Activated CD8-positive, alpha-beta T cell treated with anti-CD3 and anti-CD28 coated beads for 36 hours (primary cell): ENCODE results near the gene GPR152. TPM values are rescaled to one million over a fixed set of nuclear protein-coding genes. Genes with fewer than 3 reads are reported as not detected.
"Not testable (repeated sequence)": the region's sequence is repeated elsewhere in the genome, so short reads cannot be mapped to it uniquely, and the experiment has no call there.

Experiments used
- ATAC-seq: fragments of 200-7000 bp; cut with Tn5 transposase; one replicate; pipeline ENCODE4 v1.10.0; 2021; ENCODE audit warnings: mild to moderate bottlenecking, moderate library complexity
- CTCF ChIA-PET: fragments of 350-600 bp; sonication (Branson Sonifier 250); formaldehyde crosslinking; loops from one replicate; lab custom pipeline; 2021; ENCODE audit warnings: antibody characterized with exemption; lab: Charles Lee
- POLR2A ChIA-PET: fragments of 350-600 bp; sonication (Branson Sonifier 250); formaldehyde crosslinking; loops from one replicate; lab custom pipeline; 2021; ENCODE audit warnings: antibody characterized with exemption; lab: Charles Lee
- DNase-seq: peaks from one replicate; pipeline ENCODE4 v3.0.0-alpha.2; 2020
- H3K27ac Mint-ChIP-seq: one replicate; pipeline ENCODE4 v1.8.0; 2021; ENCODE audit warnings: mild to moderate bottlenecking, mixed read lengths
- H3K27me3 Mint-ChIP-seq: one replicate; pipeline ENCODE4 v1.8.0; 2021; ENCODE audit warnings: mixed read lengths
- H3K36me3 Mint-ChIP-seq: one replicate; pipeline ENCODE4 v1.8.0; 2021; ENCODE audit warnings: low read depth, mixed read lengths
- H3K4me1 Mint-ChIP-seq: one replicate; pipeline ENCODE4 v1.8.0; 2021; ENCODE audit warnings: low read depth, mixed read lengths
- H3K4me3 Mint-ChIP-seq: one replicate; pipeline ENCODE4 v1.8.0; 2021; ENCODE audit warnings: mild to moderate bottlenecking, moderate library complexity, mixed read lengths
- H3K9me3 Mint-ChIP-seq: one replicate; pipeline ENCODE4 v1.8.0; 2021; ENCODE audit warnings: mixed read lengths
- intact Hi-C: fragments of 100-400 bp; cut with micrococcal nuclease; formaldehyde crosslinking; loops from one replicate; pipeline ENCODE4 v1.10.0; 2022
- microRNA-seq: library from miRNA; unstranded; fragments of <30 nt; microRNA quantifications from one replicate; pipeline ENCODE4 v1.2.0, GENCODE V29; 2022; ENCODE audit warnings: borderline microRNAs expressed, borderline replicate concordance
- total RNA-seq, 2 experiments: library from RNA; stranded (reverse); gene quantifications; one replicate each; pipeline ENCODE4 v1.2.3, GENCODE V29; 2021
- TF ChIP-seq, protein P1 (sequence below): fragments of 200-600 bp; IDR thresholded peaks from one replicate; pipeline ENCODE4 v1.8.0; 2022; ENCODE audit warnings: antibody characterized with exemption, mild to moderate bottlenecking

Gene GPR152
- total RNA-seq, 2 experiments from 2014 or later, result not detected

DNA sequence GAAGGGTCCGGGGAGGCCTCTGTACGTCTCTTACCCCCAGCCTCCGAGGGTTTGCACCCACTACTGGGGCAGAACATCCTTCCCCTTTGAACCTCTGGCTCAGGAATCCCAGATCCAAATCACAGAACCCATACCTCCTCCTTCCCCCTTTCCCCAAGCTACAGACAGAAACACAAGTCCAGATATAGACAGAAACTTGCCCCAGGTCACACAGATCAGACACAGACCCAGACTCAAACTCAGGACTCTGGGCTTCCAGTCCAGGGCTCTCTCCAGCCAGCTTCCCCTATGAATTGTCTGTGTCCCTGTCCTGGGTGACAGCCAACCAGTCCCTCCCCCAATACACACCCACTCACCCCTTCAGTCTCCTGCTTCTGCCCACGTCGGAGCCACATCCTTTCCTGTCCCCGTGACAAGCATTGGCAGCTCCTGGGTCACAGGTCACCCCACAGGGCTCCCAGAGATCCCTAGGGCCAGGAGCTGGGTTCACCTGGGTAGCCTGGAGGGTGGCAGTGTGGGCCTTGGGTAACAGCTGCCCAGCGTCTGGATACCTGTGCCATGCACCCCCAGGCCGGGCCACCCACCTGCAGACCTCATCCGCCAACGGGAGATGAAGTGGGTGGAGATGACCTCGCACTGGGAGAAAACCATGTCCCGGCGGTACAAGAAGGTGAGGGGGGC is 47.9 kb downstream of the GPR152 start:
- intact Hi-C loops, result loop anchor here (10.0 kb wide), 1 partner anchor 80 kb away; the partner anchor contains the start of gene AIP
- peak overlapping the region; percentile 86 for H3K27ac Mint-ChIP-seq
- H3K27me3 Mint-ChIP-seq, result no peaks in the 10 kb centered on the region
- H3K4me3 Mint-ChIP-seq, result peak overlapping the region; percentile 87
- H3K9me3 Mint-ChIP-seq, result no peaks in the 10 kb centered on the region
- peaks cover 41% of the 10 kb centered on the region for H3K4me1 Mint-ChIP-seq
- ATAC-seq, result no peak
- CTCF ChIA-PET, result interaction anchor here (0.8 to 3.5 kb wide), 11 partner anchors 8 to 117 kb away, joined by 3 to 18 read pairs (median 5); partner anchors contain the start of genes RAD9A and TMEM134
- POLR2A ChIA-PET, result interaction anchor here (0.7 to 6.6 kb wide), 12 partner anchors 8 to 164 kb away, joined by 3 to 130 read pairs (median 4); partner anchors contain the start of gene PTPRCAP
- peaks cover 56% of the 10 kb centered on the region for H3K36me3 Mint-ChIP-seq
- peak; percentile 78 for DNase-seq
- TF ChIP-seq, protein P1, sequence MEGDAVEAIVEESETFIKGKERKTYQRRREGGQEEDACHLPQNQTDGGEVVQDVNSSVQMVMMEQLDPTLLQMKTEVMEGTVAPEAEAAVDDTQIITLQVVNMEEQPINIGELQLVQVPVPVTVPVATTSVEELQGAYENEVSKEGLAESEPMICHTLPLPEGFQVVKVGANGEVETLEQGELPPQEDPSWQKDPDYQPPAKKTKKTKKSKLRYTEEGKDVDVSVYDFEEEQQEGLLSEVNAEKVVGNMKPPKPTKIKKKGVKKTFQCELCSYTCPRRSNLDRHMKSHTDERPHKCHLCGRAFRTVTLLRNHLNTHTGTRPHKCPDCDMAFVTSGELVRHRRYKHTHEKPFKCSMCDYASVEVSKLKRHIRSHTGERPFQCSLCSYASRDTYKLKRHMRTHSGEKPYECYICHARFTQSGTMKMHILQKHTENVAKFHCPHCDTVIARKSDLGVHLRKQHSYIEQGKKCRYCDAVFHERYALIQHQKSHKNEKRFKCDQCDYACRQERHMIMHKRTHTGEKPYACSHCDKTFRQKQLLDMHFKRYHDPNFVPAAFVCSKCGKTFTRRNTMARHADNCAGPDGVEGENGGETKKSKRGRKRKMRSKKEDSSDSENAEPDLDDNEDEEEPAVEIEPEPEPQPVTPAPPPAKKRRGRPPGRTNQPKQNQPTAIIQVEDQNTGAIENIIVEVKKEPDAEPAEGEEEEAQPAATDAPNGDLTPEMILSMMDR, result no peak

DNA sequence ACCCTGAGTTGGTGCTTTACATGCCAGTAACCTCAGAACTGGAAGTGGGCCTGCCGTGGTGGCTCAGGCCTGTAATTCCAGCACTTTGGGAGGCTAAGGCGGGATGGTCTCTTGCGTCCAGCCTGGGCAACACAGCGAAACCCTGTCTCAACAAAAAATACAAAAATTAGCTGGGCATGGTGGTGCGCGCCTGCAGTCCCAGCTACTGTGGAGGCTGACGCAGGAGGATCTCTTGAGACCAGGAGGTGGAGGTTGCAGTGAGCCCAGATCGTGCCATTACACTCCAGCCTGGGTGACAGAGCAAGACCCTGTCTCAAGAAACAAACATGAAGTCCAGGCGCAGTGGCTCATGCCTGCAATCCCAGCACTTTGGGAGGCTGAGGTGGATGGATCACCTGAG is 49.4 kb downstream of the GPR152 start:
- intact Hi-C loops, result loop anchor here (10.0 kb wide), 1 partner anchor 82 kb away; the partner anchor contains the start of gene AIP
- ChIA-PET POLR2A (interaction anchor here (0.6 to 6.6 kb wide), 10 partner anchors 9 to 128 kb away, joined by 3 to 130 read pairs (median 11); partner anchors contain the start of genes PTPRCAP and RAD9A), CTCF (interaction anchor here (0.9 to 3.5 kb wide), 6 partner anchors 10 to 82 kb away, joined by 3 to 21 read pairs (median 6); partner anchors contain the start of gene TMEM134)
- not testable (repeated sequence) for H3K9me3 Mint-ChIP-seq, ATAC-seq, H3K27me3 Mint-ChIP-seq
- Mint-ChIP-seq H3K4me1 (peaks cover 38% of the 10 kb centered on the region), H3K27ac (peak overlapping the region; percentile 86), H3K4me3 (peak overlapping the region; percentile 87), H3K36me3 (peaks cover 59% of the 10 kb centered on the region)
- peak; percentile 19 for DNase-seq

DNA sequence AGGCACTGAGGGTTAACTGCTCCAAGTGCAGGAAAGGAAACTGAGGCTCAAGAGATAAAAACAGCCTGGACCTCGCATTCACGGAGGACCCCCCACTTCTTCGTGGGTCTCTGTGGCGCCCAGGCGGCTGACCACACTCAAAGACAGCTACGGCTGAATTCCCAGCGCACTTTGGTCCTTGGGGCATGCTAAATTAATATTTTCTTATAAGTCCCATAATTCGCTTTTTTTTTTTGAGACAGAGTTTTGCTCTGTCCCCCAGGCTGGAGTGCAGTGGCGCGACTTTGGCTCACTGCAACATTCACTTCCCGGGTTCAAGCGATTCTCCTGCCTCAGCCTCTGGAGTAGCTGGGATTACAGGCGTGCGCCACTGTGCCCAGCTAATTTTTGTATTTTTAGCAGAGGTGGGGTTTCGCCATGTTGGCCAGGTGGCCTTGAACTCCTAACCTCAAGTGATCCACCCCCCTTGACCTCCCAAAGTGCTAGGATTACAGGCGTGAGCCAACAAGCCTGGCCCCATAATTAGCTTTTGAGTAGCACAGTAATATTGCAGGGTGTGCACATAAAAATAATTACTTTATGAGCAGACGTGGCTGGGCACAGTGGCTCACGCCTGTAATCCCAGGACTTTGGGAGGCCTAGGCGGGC is 50.2 kb downstream of the GPR152 start:
- ChIA-PET CTCF (interaction anchor here (0.7 to 3.5 kb wide), 18 partner anchors 10 to 181 kb away, joined by 3 to 21 read pairs (median 6); partner anchors contain the start of genes GSTP1, PITPNM1, POLD4 and PTPRCAP), POLR2A (interaction anchor here (0.6 to 6.6 kb wide), 17 partner anchors 10 to 162 kb away, joined by 3 to 130 read pairs (median 6); partner anchors contain the start of genes PITPNM1, PTPRCAP, RAD9A and RPS6KB2)
- not testable (repeated sequence) for H3K27me3 Mint-ChIP-seq, DNase-seq, H3K9me3 Mint-ChIP-seq, ATAC-seq
- peak overlapping the region; percentile 87 for H3K4me3 Mint-ChIP-seq
- H3K4me1 Mint-ChIP-seq, result peaks cover 39% of the 10 kb centered on the region
- H3K36me3 Mint-ChIP-seq, result peaks cover 58% of the 10 kb centered on the region
- intact Hi-C loops, result loop anchor here (10.0 kb wide), 1 partner anchor 82 kb away; the partner anchor contains the start of gene AIP
- peak overlapping the region; percentile 86 for H3K27ac Mint-ChIP-seq

DNA sequence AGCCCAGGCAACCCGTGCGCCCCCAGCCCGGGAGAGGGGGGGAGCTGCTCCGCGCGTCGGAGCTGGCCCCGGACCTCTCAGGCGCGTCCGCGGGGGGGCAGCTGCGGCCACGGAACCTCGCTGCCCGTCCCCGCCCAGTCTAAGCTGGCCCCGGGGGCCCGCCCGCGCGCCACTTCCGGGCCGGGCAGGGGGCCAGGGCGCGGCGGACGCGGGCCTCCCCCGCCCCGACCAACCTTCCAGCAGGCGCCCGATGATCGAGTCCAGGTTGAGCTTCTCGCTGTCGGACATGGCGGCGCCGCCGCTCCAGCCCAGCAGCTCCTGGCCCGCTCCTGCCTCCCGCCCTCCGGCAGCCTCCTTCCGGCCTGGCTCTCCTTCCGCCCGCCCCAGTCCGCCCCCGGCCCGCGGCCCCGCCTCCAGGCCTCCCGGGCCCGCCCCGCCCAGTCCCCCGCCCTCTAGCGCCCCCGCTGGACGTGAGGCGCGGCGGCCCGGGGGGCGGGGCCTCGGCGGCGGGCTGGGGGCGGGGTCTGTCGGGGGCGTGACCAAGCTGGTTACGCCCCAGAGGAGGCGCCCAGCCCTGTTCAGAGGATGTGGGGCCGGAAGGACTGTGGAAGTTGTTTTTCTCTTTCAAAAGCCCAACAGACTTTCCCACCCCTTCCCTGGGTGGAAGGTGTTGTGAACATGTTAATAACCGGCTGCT is 50.9 kb downstream of the GPR152 start, which contains the start of gene PPP1CA:
Gene PPP1CA (minus strand): TSS at position 364 of the 697 bp plus-strand sequence. CDS start 76 bp downstream, at position 288.
- H3K27me3 Mint-ChIP-seq, result no peaks in the 10 kb centered on the region
- H3K9me3 Mint-ChIP-seq, result no peaks in the 10 kb centered on the region
- peak within 1 kb of the TSS; percentile 87 for H3K4me3 Mint-ChIP-seq
- peaks cover 56% of the 10 kb centered on the region for H3K36me3 Mint-ChIP-seq
- TF ChIP-seq, protein P1, result peak; percentile 46
- peaks cover 40% of the 10 kb centered on the region for H3K4me1 Mint-ChIP-seq
- peak; percentile 91 for DNase-seq
- POLR2A ChIA-PET, result interaction anchor here (0.6 to 6.6 kb wide), 20 partner anchors 10 to 178 kb away, joined by 3 to 130 read pairs (median 4); partner anchors contain the start of genes AIP, PITPNM1, PTPRCAP and RAD9A
- peak within 1 kb of the TSS; percentile 86 for H3K27ac Mint-ChIP-seq
- CTCF ChIA-PET, result interaction anchor here (0.7 to 3.5 kb wide), 21 partner anchors 10 to 182 kb away, joined by 3 to 21 read pairs (median 6); partner anchors contain the start of genes GSTP1, PITPNM1, POLD4 and PTPRCAP
- intact Hi-C loops, result loop anchor here (10.0 kb wide), 1 partner anchor 83 kb away; the partner anchor contains the start of gene AIP
- ATAC-seq, result peak; percentile 73

Small RNAs within 50 kb of the gene (microRNA-seq; reads per million reads assigned to microRNA genes)
- not detected for gene MIR6752

Other genes starting within 250 kb of the GPR152 start
- 100 to 1,000 TPM; 303 to 305 TPM for gene GRK2, start 186.3 kb downstream of the GPR152 start, total RNA-seq
- gene ANKRD13D, start 163.4 kb downstream of the GPR152 start, total RNA-seq, result 10 to 100 TPM; 75.4 to 78.7 TPM
- gene SSH3, start 149.2 kb downstream of the GPR152 start, total RNA-seq, result 1 to 10 TPM; 7.4 to 9.1 TPM
- gene POLD4, start 99.2 kb downstream of the GPR152 start, total RNA-seq, result 10 to 100 TPM; 34.1 to 36.1 TPM
- gene CLCF1, start 79.1 kb downstream of the GPR152 start, total RNA-seq, result under 1 TPM; 0.79 to 0.81 TPM
- 10 to 100 TPM; 29.7 to 30.6 TPM for gene RAD9A, start 60.7 kb downstream of the GPR152 start, total RNA-seq
- 100 to 1,000 TPM; 249 to 258 TPM for gene PPP1CA, start 50.9 kb downstream of the GPR152 start, total RNA-seq
- 100 to 1,000 TPM; 138 to 144 TPM for gene TBC1D10C, start 48.6 kb downstream of the GPR152 start, total RNA-seq
- gene CARNS1, start 37.1 kb downstream of the GPR152 start, total RNA-seq, result 1 to 10 TPM; 6.2 to 6.9 TPM
- 10 to 100 TPM; 54.8 to 57.4 TPM for gene RPS6KB2, start 24.2 kb downstream of the GPR152 start, total RNA-seq
- 100 to 1,000 TPM; 107 to 114 TPM for gene PTPRCAP, start 15.0 kb downstream of the GPR152 start, total RNA-seq
- 100 to 1,000 TPM; 254 to 276 TPM for gene CORO1B, start 9.3 kb downstream of the GPR152 start, total RNA-seq
- 1 to 10 TPM in 1 of 2 experiments, under 1 TPM in 1; 0.83 to 1.4 TPM for gene CABP4, start 2.6 kb upstream of the GPR152 start, total RNA-seq
- 10 to 100 TPM; 56.0 to 59.2 TPM for gene TMEM134, start 16.5 kb upstream of the GPR152 start, total RNA-seq
- gene AIP, start 30.3 kb upstream of the GPR152 start, total RNA-seq, result 100 to 1,000 TPM; 145 to 146 TPM
- gene PITPNM1, start 52.6 kb upstream of the GPR152 start, total RNA-seq, result 10 to 100 TPM; 87.8 to 88.1 TPM
- gene CDK2AP2, start 55.4 kb upstream of the GPR152 start, total RNA-seq, result 10 to 100 TPM; 53.5 to 55.5 TPM
- not detected for gene CABP2, start 70.7 kb upstream of the GPR152 start, total RNA-seq
- 100 to 1,000 TPM; 467 to 472 TPM for gene GSTP1, start 131.1 kb upstream of the GPR152 start, total RNA-seq
- 100 to 1,000 TPM; 315 to 317 TPM for gene NDUFV1, start 154.2 kb upstream of the GPR152 start, total RNA-seq
- gene NUDT8, start 177.2 kb upstream of the GPR152 start, total RNA-seq, result 10 to 100 TPM; 35.5 to 39.5 TPM
- gene TBX10, start 187.0 kb upstream of the GPR152 start, total RNA-seq, result not detected
- under 1 TPM; 0.31 to 0.61 TPM for gene ACY3, start 198.0 kb upstream of the GPR152 start, total RNA-seq
- gene ALDH3B2, start 221.9 kb upstream of the GPR152 start, total RNA-seq, result not detected